ENCODE data around the gene TMEM204. TPM values are rescaled to one million over a fixed set of nuclear protein-coding genes. Genes with fewer than 3 reads are reported as not detected.

TMEM204 gene
- total RNA-seq, 4 donors from 2014 or later: 13.7 to 26.0 (median 26.0) TPM

- 14 to 72% methylated on average over 24 to 39 of the region's 57 CpGs for WGBS, 2 donors
- no peak for DNase-seq (ENCODE audit: low spot score in 2 of 2)
- intact Hi-C loops (cut with DNase I; ENCODE audit: low total_unique reads): no loop called here
- no peak for TF ChIP-seq POLR2A (IDR thresholded peaks at IDR 0.05)
- no peak for TF ChIP-seq CTCF (IDR thresholded peaks at IDR 0.05)
- H3K4me3 ChIP-seq (ENCODE audit: low read depth, poor library complexity, severe bottlenecking): peak overlapping the region; percentile 50
These were observed 855 bp downstream of the TMEM204 start for GRCh38 chr16:1534021-1535020.

DNA sequence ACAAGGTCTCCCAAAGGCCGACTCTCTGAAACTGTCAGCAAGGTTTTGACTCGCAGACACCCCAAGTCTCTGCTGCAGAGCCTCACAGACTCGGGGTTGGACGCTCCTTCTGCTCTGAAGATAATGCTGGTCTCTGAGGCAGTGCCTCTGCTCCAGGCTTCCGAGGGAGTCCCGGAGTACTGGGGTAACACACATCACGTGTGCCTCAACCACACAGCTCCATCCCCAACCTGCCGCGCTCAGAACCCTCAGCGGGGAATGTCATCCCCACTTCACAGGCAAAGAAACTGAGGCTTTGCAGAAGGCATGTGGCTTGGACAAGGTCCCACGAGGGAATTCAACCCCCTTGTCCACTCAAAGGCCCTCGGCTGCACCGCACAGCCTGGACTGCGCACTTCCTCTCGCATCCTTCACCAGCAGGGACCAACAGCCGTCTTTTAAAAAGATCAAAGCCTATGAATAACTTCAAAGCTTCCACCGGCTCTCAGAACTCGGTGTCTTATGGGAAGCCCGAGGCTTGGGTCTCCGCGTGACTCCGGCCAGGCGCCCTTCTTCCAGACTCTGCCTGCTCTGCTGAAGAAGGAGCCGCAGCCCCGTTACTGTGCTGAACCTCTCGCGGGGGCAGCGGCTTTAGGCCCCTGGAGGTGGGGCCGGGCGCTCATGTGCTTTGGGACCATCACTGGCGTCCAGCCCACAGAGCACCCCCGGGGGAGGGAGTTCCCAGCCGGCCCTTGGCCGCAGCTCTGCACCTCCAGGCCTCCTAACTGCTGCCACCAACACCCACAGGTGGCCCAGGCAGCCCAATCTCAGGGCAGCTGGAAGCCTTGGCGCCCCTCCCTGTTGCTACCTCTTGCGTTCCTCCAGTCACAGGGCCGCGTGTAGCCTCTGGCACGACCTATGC is 2.2 kb downstream of the TMEM204 start:
- WGBS, 2 donors: 51 to 72% methylated on average over 39 of the region's 39 CpGs
- TF ChIP-seq POLR2A (IDR thresholded peaks at IDR 0.05): no peak
- TF ChIP-seq CTCF (IDR thresholded peaks at IDR 0.05): no peak
- no peak for DNase-seq (ENCODE audit: low spot score in 2 of 2)
- no peak overlapping the region for H3K4me3 ChIP-seq (ENCODE audit: low read depth, poor library complexity, severe bottlenecking)
- intact Hi-C loops (cut with DNase I; ENCODE audit: low total_unique reads): no loop called here

- H3K4me3 ChIP-seq (ENCODE audit: low read depth, poor library complexity, severe bottlenecking): no peak overlapping the region
- no peak for TF ChIP-seq POLR2A (IDR thresholded peaks at IDR 0.05)
- TF ChIP-seq CTCF (IDR thresholded peaks at IDR 0.05): no peak
- intact Hi-C loops (cut with DNase I; ENCODE audit: low total_unique reads): no loop called here
- no peak for DNase-seq (ENCODE audit: low spot score in 2 of 2)
- 72 to 82% methylated on average over 13 of the region's 13 CpGs for WGBS, 2 donors
These were observed 3.1 kb downstream of the TMEM204 start for GRCh38 chr16:1536601-1537000.

GRCh38 chr16:1537138-1537577 is 3.7 kb downstream of the TMEM204 start:
- no peak overlapping the region for H3K4me3 ChIP-seq (ENCODE audit: low read depth, poor library complexity, severe bottlenecking)

More at GRCh38 chr16:1537138-1537577, 3.7 kb downstream of the TMEM204 start:
- intact Hi-C loops (cut with DNase I; ENCODE audit: low total_unique reads): no loop called here
- WGBS, 2 donors: 76 to 81% methylated on average over 21 to 27 of the region's 27 CpGs
- TF ChIP-seq POLR2A (IDR thresholded peaks at IDR 0.05): no peak
- no peak for TF ChIP-seq CTCF (IDR thresholded peaks at IDR 0.05)
- no peak for DNase-seq (ENCODE audit: low spot score in 2 of 2)

All from lower leg skin (tissue), 4 donors.